H1 (cell line): ENCODE measurements around the gene NT5C1B. TPM values are rescaled to one million over a fixed set of nuclear protein-coding genes. Genes with fewer than 3 reads are reported as not detected.

ENCODE experiments used
- CTCF ChIA-PET: fragments of 300-600 bp; sonication (Branson Sonifier 250); formaldehyde crosslinking; loops from one replicate; lab custom pipeline; 2021; ENCODE audit not compliant: partially characterized antibody; lab: Charles Lee
- POLR2A ChIA-PET: fragments of 300-600 bp; sonication (Branson Sonifier 250); formaldehyde crosslinking; loops from one replicate; lab custom pipeline; 2021; ENCODE audit warnings: inconsistent platforms; ENCODE audit not compliant: partially characterized antibody; lab: Charles Lee
- DNase-seq, 2 experiments: peaks; one replicate each; pipeline versions ENCODE4 v3.0.0 to v3.0.0-alpha.2; 2010 to 2022; ENCODE audit warnings: low spot score in 2 of 2, low read depth in 1 of 2, mixed read lengths in 1 of 2
- FAIRE-seq: peaks from 2 replicates; lab custom pipeline; 2011; peaks lifted over from hg19 to GRCh38; lab: Jason Lieb, UNC
- H2AFZ ChIP-seq: 2 replicates; pipeline ENCODE4 v1.8.1; 2012; ENCODE audit warnings: low read length, inconsistent platforms
- H2AK5ac ChIP-seq: 2 replicates; pipeline ENCODE4 v1.6.1; 2013; ENCODE audit warnings: low read depth, low read length
- H2BK120ac ChIP-seq: replicated peaks from 2 replicates; pipeline ENCODE3; 2013; ENCODE audit warnings: low read depth, low read length, inconsistent platforms
- H2BK12ac ChIP-seq: 2 replicates; pipeline ENCODE4 v1.6.1; 2013; ENCODE audit warnings: low read depth, low read length
- H2BK15ac ChIP-seq: 2 replicates; pipeline ENCODE4 v1.6.1; 2013; ENCODE audit warnings: low read length
- H2BK20ac ChIP-seq: 2 replicates; pipeline ENCODE4 v1.6.1; 2013; ENCODE audit warnings: low read length
- H2BK5ac ChIP-seq: 2 replicates; pipeline ENCODE4 v1.6.1; 2013; ENCODE audit warnings: low read depth, low read length
- H3K14ac ChIP-seq: 2 replicates; pipeline ENCODE4 v1.6.1; 2013; ENCODE audit warnings: inconsistent platforms; ENCODE audit not compliant: insufficient read length
- H3K18ac ChIP-seq: 2 replicates; pipeline ENCODE4 v1.6.1; 2013; ENCODE audit warnings: low read length; ENCODE audit errors: extremely low read depth
- H3K23ac ChIP-seq: 2 replicates; pipeline ENCODE4 v1.6.1; 2013; ENCODE audit warnings: inconsistent platforms; ENCODE audit not compliant: insufficient read length
- H3K23me2 ChIP-seq: 2 replicates; pipeline ENCODE4 v1.6.1; 2013; ENCODE audit warnings: low read depth, low read length
- H3K27ac ChIP-seq: 2 replicates; pipeline ENCODE4 v1.6.1; 2011; ENCODE audit warnings: low read depth, low read length, inconsistent platforms
- H3K27me3 ChIP-seq, 4 experiments: replicated peaks in 1 of 4; 1 replicate in 1 of 4; 2 replicates in 3 of 4; pipeline versions ENCODE4 v1.6.1 to v1.8.1; 2011 to 2013; ENCODE audit warnings: low read length in 3 of 4, mild to moderate bottlenecking in 3 of 4, inconsistent platforms in 2 of 4, mixed read lengths in 2 of 4, moderate library complexity in 1 of 4; ENCODE audit not compliant: control insufficient read depth in 3 of 4, insufficient read depth in 3 of 4; ENCODE audit errors: extremely low read depth in 1 of 4
- H3K36me3 ChIP-seq, 4 experiments: 2 replicates each; pipeline versions ENCODE4 v1.6.1 to v1.8.1; 2011 to 2013; ENCODE audit warnings: mild to moderate bottlenecking in 4 of 4, low read length in 3 of 4, moderate library complexity in 2 of 4, control low read depth in 1 of 4, inconsistent platforms in 1 of 4; ENCODE audit not compliant: insufficient read depth in 4 of 4, control insufficient read depth in 2 of 4
- H3K4ac ChIP-seq: replicated peaks from 2 replicates; pipeline ENCODE3; 2013; ENCODE audit warnings: low read length, low read depth, mixed read lengths, inconsistent platforms; ENCODE audit not compliant: insufficient read length
- H3K4me1 ChIP-seq, 4 experiments: replicated peaks in 1 of 4; 1 replicate in 1 of 4; 2 replicates in 3 of 4; pipeline versions ENCODE4 v1.6.1 to v1.8.1; 2011 to 2013; ENCODE audit warnings: low read length in 3 of 4, inconsistent platforms in 2 of 4, mixed read lengths in 1 of 4; ENCODE audit not compliant: insufficient read depth in 4 of 4, control insufficient read depth in 3 of 4
- H3K4me2 ChIP-seq, 2 experiments: 2 replicates each; pipeline versions ENCODE4 v1.6.1 to v1.8.1; 2011 to 2013; ENCODE audit warnings: low read depth in 2 of 2, low read length in 2 of 2, control low read depth in 1 of 2, inconsistent platforms in 1 of 2, mild to moderate bottlenecking in 1 of 2; ENCODE audit not compliant: insufficient read depth in 1 of 2
- H3K4me3 ChIP-seq, 4 experiments: fragments of 200-600, 300-600 bp in 1 of 4; sonication (generic), shearing (Covaris generic), sonication (Bioruptor Twin) in 1 of 4; 2 replicates each; pipeline versions ENCODE4 v1.5.1 to v1.8.1; 2011 to 2016; ENCODE audit warnings: low read length in 4 of 4, low read depth in 3 of 4, control low read depth in 2 of 4, inconsistent platforms in 2 of 4, mild to moderate bottlenecking in 2 of 4, mixed read lengths in 1 of 4, moderate library complexity in 1 of 4; ENCODE audit not compliant: insufficient read depth in 2 of 4; ENCODE audit errors: extremely low read depth in 1 of 4
- H3K56ac ChIP-seq: replicated peaks from 2 replicates; pipeline ENCODE3; 2013; ENCODE audit warnings: low read depth, mild to moderate bottlenecking, mixed read lengths, low read length, inconsistent platforms; ENCODE audit not compliant: insufficient read length
- H3K79me1 ChIP-seq: 2 replicates; pipeline ENCODE4 v1.6.1; 2013; ENCODE audit warnings: low read depth, low read length, control low read depth
- H3K79me2 ChIP-seq, 2 experiments: 2 replicates each; pipeline versions ENCODE4 v1.6.1 to v1.8.1; 2012 to 2013; ENCODE audit warnings: low read length in 2 of 2, mild to moderate bottlenecking in 2 of 2, inconsistent platforms in 1 of 2; ENCODE audit not compliant: insufficient read depth in 2 of 2, control insufficient read depth in 1 of 2
- H3K9ac ChIP-seq, 4 experiments: replicated peaks in 1 of 4; 1 replicate in 1 of 4; 2 replicates in 3 of 4; pipeline versions ENCODE4 v1.6.1 to v1.8.1; 2011 to 2013; ENCODE audit warnings: low read depth in 3 of 4, low read length in 3 of 4, control low read depth in 2 of 4, mild to moderate bottlenecking in 2 of 4, moderate library complexity in 2 of 4, inconsistent platforms in 1 of 4; ENCODE audit errors: extremely low read depth in 1 of 4
- H3K9me3 ChIP-seq, 2 experiments: 2 replicates each; pipeline versions ENCODE4 v1.6.1 to v1.8.1; 2012 to 2013; ENCODE audit warnings: mild to moderate bottlenecking in 2 of 2, moderate library complexity in 2 of 2, control low read depth in 1 of 2, inconsistent platforms in 1 of 2, low read depth in 1 of 2, low read length in 1 of 2, mixed read lengths in 1 of 2; ENCODE audit not compliant: insufficient read depth in 2 of 2
- H4K20me1 ChIP-seq, 2 experiments: replicated peaks in 1 of 2; 2 replicates each; pipeline versions ENCODE3 to v1.8.1; 2011 to 2013; ENCODE audit warnings: inconsistent platforms in 2 of 2, low read length in 2 of 2, mild to moderate bottlenecking in 1 of 2; ENCODE audit not compliant: insufficient read depth in 2 of 2, control insufficient read depth in 1 of 2
- H4K5ac ChIP-seq: 2 replicates; pipeline ENCODE4 v1.6.1; 2013; ENCODE audit warnings: low read length, low read depth, mixed read lengths, inconsistent platforms; ENCODE audit not compliant: insufficient read length
- H4K8ac ChIP-seq: 2 replicates; pipeline ENCODE4 v1.8.0; 2013; ENCODE audit warnings: mild to moderate bottlenecking, moderate library complexity, low read length, inconsistent platforms; ENCODE audit not compliant: insufficient read depth; ENCODE audit errors: extremely low read depth
- H4K91ac ChIP-seq: replicated peaks from 2 replicates; pipeline ENCODE3; 2013; ENCODE audit warnings: low read length, mixed read lengths, inconsistent platforms; ENCODE audit not compliant: insufficient read length
- ATF2 ChIP-seq: IDR thresholded peaks from 2 replicates; pipeline ENCODE4 v1.6.1; 2012; ENCODE audit warnings: low read length, inconsistent platforms
- CTCF ChIP-seq, 3 experiments: IDR thresholded peaks; 1 replicate in 2 of 3; 2 replicates in 1 of 3; pipeline versions ENCODE4 v1.5.1 to v1.6.1; 2011; ENCODE audit warnings: low read length in 3 of 3, mild to moderate bottlenecking in 3 of 3, inconsistent platforms in 2 of 3, low read depth in 1 of 3, moderate library complexity in 1 of 3; ENCODE audit not compliant: insufficient read depth in 1 of 3; ENCODE audit errors: control extremely low read depth in 1 of 3
- KDM1A ChIP-seq: fragments of 200-600, 300-600 bp; sonication (generic); IDR thresholded peaks from 2 replicates; pipeline ENCODE4 v1.7.1; 2016; ENCODE audit warnings: mild to moderate bottlenecking, low read length, borderline replicate concordance
- MAX ChIP-seq: IDR thresholded peaks from 2 replicates; pipeline ENCODE4 v1.6.1; 2012; ENCODE audit warnings: inconsistent platforms
- SIN3A ChIP-seq, 2 experiments: IDR thresholded peaks in 1 of 2; conservative IDR thresholded peaks in 1 of 2; 2 replicates each; pipeline ENCODE4 v1.6.1; 2011 to 2012; ENCODE audit warnings: low read length in 2 of 2, improper control_type of control experiment in 1 of 2, low read depth in 1 of 2, mild to moderate bottlenecking in 1 of 2
- WGBS, 2 experiments: shearing (Covaris generic) in 1 of 2; methylation state at CpG; one replicate each; pipeline versions ENCODE4 v1.1.6 to v1.1.7; 2013 to 2015; ENCODE audit warnings: low lambda C conversion rate in 2 of 2, mixed read lengths in 2 of 2, inconsistent platforms in 1 of 2, low coverage in 1 of 2, missing lambda C conversion rate in 1 of 2; ENCODE audit not compliant: insufficient replicate concordance in 2 of 2, insufficient coverage in 1 of 2, insufficient read length in 1 of 2; ENCODE audit errors: extremely low coverage in 1 of 2, missing lambda C conversion rate in 1 of 2; 5-methylcytosine and 5-hydroxymethylcytosine counted together
- polyA plus RNA-seq, 7 experiments: library from polyadenylated mRNA; depleted of rRNA in 3 of 7; stranded (reverse) in 5 of 7; unstranded in 2 of 7; fragments of >200 nt in 5 of 7; fragments of 200-250 nt in 2 of 7; gene quantifications; 1 replicate in 5 of 7; 2 replicates in 1 of 7; 4 replicates in 1 of 7; pipeline versions ENCODE4 v1.2.1 to v1.2.3, GENCODE V29; 2011 to 2013; ENCODE audit warnings: missing spikeins in 2 of 7, mixed read lengths in 2 of 7
- total RNA-seq: library from RNA; stranded (reverse); fragmentation: NEBNext Ultra II Directional; extraction: Animal tissue kit (Norgen Biotek cat#: 25700); gene quantifications from 2 replicates; pipeline ENCODE4 v1.2.1, GENCODE V29; 2021

NT5C1B gene
- total and polyA plus RNA-seq, 2 of the 8 experiments (the other 6 are each of a cell fraction or from before 2014, with no cell fraction given) = not detected

GRCh38 chr2:18560031-18560796 is 29.2 kb downstream of the NT5C1B start, which contains the start of gene RDH14:
TSS of gene RDH14 (minus strand) at chr2:18560653. CDS start at chr2:18560572, 81 bp downstream.
- peaks cover 0 to 35% of the 10 kb centered on the region in 2 experiments; a peak in 3 of 4 replicates for H3K79me2 ChIP-seq
- peak within 1 kb of the TSS; percentile 78 to 82 for H3K4me2 ChIP-seq
- H2AFZ ChIP-seq = peak within 1 kb of the TSS; percentile 98
- peaks cover 4% of the 10 kb centered on the region for H3K79me1 ChIP-seq
- H4K20me1 ChIP-seq = peaks cover 3 to 5% of the 10 kb centered on the region in 2 experiments
- WGBS, 2 experiments = 0% methylated on average over 21 of the region's 81 CpGs; no CpG with 5 or more reads in 1 of the 2 experiments
- peak within 1 kb of the TSS; percentile 77 to 88 (median 80) for H3K4me3 ChIP-seq
- CTCF ChIA-PET = interaction anchor here (1.2 to 3.0 kb wide), 3 partner anchors 39 to 41 kb away, joined by 4 to 17 read pairs (median 6); no protein-coding TSS in a partner anchor
- H2BK15ac ChIP-seq = no peak within 1 kb of the TSS
- H3K27ac ChIP-seq = peak within 1 kb of the TSS; percentile 82; the same call in 1 of the 2 replicates
- H2BK20ac ChIP-seq = no peak within 1 kb of the TSS
- DNase-seq (peak; percentile 86 to 96), FAIRE-seq (peak; percentile 36)
- H3K4me1 ChIP-seq = peaks cover 0 to 10% (median 3%) of the 10 kb centered on the region in 4 experiments; a peak in 4 of 7 replicates
- no peak within 1 kb of the TSS for H3K56ac ChIP-seq
- H3K27me3 ChIP-seq = no peaks in the 10 kb centered on the region
- 0 out of 2 replicates have a peak, but pooled peaks cover 5% of the 10 kb centered on the region for H3K23me2 ChIP-seq
- no peak within 1 kb of the TSS for H2BK120ac ChIP-seq
- no peak within 1 kb of the TSS for H4K91ac ChIP-seq
- H4K8ac ChIP-seq = peak within 1 kb of the TSS; percentile 97; the same call in 1 of the 2 replicates
- no peak within 1 kb of the TSS for H2BK12ac ChIP-seq
- peak within 1 kb of the TSS; percentile 72 to 99 (median 82) for H3K9ac ChIP-seq
- no peak within 1 kb of the TSS for H4K5ac ChIP-seq
- H3K4ac ChIP-seq = no peak within 1 kb of the TSS
- no peaks in the 10 kb centered on the region for H3K9me3 ChIP-seq
- H3K36me3 ChIP-seq = peaks cover 1 to 6% (median 5%) of the 10 kb centered on the region in 4 experiments; a peak in 7 of 8 replicates
- no peak within 1 kb of the TSS for H2AK5ac ChIP-seq
- H3K23ac ChIP-seq = no peak within 1 kb of the TSS
- POLR2A ChIA-PET = interaction anchor here (0.6 to 3.0 kb wide), 8 partner anchors 11 to 1016 kb away, joined by 3 to 10 read pairs (median 3); no protein-coding TSS in a partner anchor
- H3K18ac ChIP-seq = no peak within 1 kb of the TSS
- H2BK5ac ChIP-seq = no peak within 1 kb of the TSS; the same call in 1 of the 2 replicates
- H3K14ac ChIP-seq = no peak within 1 kb of the TSS
- TF ChIP-seq MAX (no peak; the same call in 1 of the 2 replicates), ATF2 (no peak), CTCF (IDR thresholded peaks at IDR 0.05; ENCODE audit: control extremely low read depth in 1 of 3, insufficient read depth in 1 of 3, low read depth in 1 of 3, low read length in 3 of 3) (0 out of 4 replicates have a peak, but pooled peaks of 1 of the 3 experiments have one; percentile 17), SIN3A (conservative IDR thresholded peaks at IDR 0.05 in 1 of 2, IDR thresholded peaks at IDR 0.05 in 1 of 2; ENCODE audit: low read depth in 1 of 2, low read length in 2 of 2) (peak in 1 of 2 experiments; percentile 82; a peak in 3 of 4 replicates), KDM1A (no peak)
